GM11168 (cell line): ENCODE measurements around the gene ZNF892.
"Not testable (repeated sequence)": the region's sequence is repeated elsewhere in the genome, so short reads cannot be mapped to it uniquely, and the experiment has no call there.

ENCODE experiments used
- in situ Hi-C: fragments of 300-500 bp; cut with MboI; formaldehyde crosslinking; loops from one replicate; pipeline ENCODE4 v1.12.0; 2022; ENCODE audit warnings: low sequenced_read_pairs; ENCODE audit not compliant: unreplicated experiment

The ZNF892 gene

DNA sequence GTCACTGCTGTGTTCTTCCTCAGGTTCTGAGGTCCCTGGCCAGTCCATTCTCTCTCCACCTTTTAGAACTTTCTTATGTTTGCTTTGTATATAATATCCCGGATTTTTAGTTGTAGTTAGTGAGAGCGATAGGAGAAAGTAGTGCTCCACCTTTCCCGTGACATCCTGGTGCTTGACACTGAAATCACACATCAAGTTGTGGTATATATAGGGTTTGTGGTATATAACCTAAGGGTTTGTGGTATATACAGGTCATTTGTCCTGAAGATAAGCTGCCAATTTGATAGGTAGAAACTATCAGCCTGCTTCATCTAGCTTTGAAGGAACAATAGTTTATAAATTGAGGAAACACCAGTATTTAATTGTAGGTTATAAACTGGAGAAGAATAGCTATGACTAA is 13.1 kb downstream of the ZNF892 start:
- in situ Hi-C loops: no loop called here

DNA sequence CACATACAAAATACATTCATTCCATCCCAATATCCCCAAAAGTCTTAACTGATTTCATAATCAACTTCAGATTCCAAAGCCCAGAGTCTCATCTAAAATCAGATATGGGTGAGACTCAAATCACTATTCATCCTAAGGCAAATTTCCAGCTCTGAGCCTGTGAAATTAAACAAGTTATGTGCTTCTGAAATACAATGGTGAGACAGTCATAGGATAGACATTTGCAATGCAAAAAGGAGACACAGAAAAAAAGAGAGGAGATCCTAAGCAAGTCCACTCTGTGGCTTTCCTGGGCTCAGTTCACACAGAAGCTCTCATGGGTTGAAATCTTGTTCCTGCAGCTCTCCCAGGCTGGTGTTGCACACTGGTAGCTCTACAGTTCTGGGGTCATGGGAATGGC is 18.3 kb downstream of the ZNF892 start:
- in situ Hi-C loops: no loop called here

DNA sequence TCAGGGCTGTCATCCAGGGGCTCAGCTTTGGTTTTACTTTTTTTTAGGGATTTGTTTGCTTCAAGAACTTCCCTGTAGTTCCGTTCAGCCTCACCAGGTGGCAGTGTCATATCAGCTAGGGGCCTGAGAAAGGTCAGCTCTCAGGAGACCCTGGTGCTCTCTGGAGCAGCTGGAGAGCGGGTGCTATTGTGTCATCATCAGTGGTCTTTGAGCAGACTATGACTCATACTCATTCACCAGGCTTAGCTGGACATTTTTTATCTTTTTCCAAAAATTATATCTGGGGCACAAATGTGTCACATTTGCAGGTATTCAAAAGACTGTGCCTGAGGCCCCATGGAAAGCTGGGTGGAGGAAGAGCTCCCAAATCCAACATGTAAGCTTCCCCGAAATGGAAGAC is 24.4 kb downstream of the ZNF892 start:
- in situ Hi-C loops: no loop called here

DNA sequence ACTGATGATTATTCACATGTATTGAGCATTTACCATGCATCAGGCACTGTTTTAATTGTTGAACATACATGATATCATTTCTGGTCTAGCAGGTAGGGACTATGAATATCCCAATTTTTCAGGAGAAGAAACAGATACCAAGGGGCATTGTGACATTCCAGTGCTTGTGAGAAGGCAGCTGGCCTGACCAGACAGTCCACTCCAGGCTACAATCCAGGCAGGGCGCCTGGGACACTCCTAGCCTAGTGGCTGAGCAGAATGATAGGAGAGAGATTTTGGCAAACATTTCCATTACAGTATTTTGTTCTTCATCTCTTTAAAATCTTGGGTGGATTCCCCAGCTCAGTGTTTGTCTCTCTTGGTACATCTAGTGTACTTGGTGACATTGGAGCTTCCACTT is 24.9 kb downstream of the ZNF892 start:
- in situ Hi-C loops: no loop called here

DNA sequence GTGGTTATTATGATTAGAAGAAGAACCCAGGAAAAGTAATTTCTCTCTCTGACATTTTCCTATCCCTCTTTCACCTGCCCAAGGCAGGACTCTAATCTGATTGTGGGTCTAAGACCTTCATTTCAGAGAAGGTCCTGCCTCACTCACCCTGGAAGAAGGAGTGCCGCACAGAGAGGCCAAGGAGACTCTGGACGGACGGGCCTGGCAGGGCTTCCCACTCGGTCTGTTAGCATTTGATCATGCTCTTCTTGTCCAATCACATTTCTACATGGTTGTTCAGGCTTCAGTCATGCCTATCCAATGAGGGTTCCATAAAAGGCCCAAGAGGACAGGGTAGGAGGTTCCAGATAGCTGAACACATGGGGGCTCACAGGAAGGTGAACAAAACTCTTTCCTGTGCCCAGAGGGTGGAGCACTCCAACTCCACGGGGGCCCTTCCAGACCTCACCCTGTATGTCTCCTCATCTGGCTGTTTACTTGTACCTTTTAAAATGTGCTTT is 27.0 kb downstream of the ZNF892 start:
- in situ Hi-C loops: no loop called here

DNA sequence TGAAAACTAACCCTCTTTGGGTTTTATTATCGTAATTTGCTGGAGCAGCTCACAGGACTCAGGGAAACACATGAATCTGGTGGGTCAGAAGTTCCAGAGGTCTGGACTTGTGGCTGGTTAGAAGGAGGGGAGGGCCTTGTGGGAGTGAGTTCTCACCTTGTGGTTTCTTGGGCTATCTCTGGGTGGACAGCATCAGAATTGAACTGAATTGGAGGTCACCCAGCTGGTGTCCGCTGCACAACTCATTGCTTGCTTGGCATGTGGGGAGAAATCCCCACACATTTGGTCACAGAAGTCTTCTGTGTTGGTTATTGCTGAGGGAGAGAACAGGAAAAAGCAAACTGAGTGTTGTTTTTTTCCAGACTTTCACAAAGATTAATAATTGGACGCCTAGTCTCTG is 27.5 kb downstream of the ZNF892 start:
- in situ Hi-C loops: no loop called here

DNA sequence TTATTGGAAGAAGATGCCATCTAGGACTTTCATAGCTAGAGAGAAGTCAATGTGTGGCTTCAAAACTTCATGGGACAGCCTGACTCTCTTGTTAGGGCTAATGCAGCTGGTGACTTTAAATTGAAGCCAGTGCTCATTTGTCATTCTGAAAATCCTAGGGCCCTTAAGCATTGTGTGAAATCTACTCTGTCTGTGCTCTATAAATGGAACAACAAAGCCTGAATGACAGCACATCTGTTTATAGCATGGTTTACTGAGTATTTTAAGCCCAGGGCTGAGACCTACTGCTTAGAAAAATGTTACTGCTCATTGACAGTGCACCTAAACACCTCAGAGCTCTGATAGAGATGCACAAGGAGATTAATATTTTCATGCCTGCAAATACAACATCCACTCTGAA is 30.8 kb downstream of the ZNF892 start:
- in situ Hi-C loops: no loop called here

DNA sequence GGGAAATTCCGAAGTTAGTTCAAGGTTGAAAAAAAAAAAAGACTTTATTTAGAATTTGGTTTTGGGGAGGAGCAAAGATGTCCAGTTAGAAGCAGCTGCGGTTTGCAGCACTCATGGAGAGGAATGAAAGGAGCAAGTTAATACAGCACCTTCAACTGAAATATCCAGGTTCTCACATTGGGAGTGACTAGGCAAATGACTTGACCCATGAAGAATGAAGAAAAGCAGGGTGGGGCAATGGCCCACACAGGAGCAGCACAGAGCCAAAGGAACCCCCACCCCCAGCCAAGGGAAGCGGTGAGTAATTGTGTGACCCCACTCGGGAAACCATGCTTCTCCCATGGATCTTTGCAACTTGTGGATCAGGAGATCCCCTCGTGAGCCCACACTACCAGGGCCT is 32.8 kb downstream of the ZNF892 start:
- in situ Hi-C loops: no loop called here

DNA sequence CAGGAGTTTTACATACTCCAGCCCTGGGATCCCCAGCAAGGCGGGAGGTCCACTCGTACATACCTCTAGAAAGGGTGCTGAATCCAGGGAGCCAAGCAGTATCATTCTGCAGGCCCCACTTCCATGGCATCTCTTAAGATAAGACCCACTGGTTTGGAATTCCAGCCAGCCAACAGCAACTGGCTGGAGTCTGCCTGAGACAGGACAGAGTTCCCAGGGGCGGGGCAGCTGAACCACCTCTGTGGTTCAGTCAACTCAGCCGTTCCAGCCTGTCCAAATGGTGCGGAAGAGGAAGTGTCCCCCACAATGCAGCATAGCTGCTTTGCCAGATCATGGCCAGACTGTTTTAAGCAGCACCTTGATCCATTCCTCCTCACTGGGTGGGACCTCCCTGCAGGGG is 33.2 kb downstream of the ZNF892 start:
- in situ Hi-C loops: no loop called here

DNA sequence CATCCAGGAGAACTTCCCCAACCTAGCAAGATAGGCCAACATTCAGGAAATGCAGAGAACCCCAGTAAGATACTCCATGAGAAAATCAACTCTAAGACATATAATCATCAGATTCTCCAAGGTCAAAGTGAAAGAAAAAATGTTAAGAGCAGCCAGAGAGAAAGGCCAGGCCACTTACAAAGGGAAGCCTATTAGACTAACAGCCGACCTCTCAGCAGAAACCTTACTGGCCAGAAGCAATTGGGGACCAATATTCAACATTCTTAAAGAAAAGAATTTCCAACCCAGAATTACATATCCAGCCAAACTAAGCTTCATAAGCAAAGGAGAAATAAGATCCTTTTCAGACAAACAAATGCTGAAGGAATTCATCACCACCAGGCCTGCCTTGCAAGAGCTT is 34.8 kb downstream of the ZNF892 start:
- in situ Hi-C loops: not testable (repeated sequence)
